HCT116 (cell line): ENCODE data around the gene SORCS2. TPM values are rescaled to one million over a fixed set of nuclear protein-coding genes. Genes with fewer than 3 reads are reported as not detected.

Source experiments
- ATAC-seq: fragments of 200-7000 bp; cut with Tn5 transposase; 2 replicates; pipeline ENCODE4 v1.9.1; 2020; ENCODE audit warnings: mild to moderate bottlenecking, moderate library complexity
- BruUV-seq: library from RNA; stranded (reverse); fragments of 400-500 nt; replicated peaks from 2 replicates; lab custom pipeline; 2021; lab: Mats Ljungman, UMichigan
- CTCF ChIA-PET: fragments of 300-600 bp; sonication (Branson Sonifier 250); formaldehyde crosslinking; loops from one replicate; lab custom pipeline; 2021; ENCODE audit warnings: antibody characterized with exemption; lab: Charles Lee
- POLR2A ChIA-PET: fragments of 300-600, 350-600 bp; sonication (Branson Sonifier 250); formaldehyde crosslinking; loops from one replicate; lab custom pipeline; 2021; ENCODE audit warnings: antibody characterized with exemption; lab: Charles Lee
- RAD21 ChIA-PET, 2 experiments: fragments of 300-600 bp; sonication (Branson Sonifier 250); formaldehyde crosslinking; loops; one replicate each; lab custom pipeline; 2023; ENCODE audit warnings: low total read pairs in 2 of 2; ENCODE audit not compliant: uncharacterized antibody in 2 of 2, unreplicated experiment in 2 of 2, low non-redundant PET in 1 of 2; lab: Charles Lee
- DNase-seq: peaks from one replicate; pipeline ENCODE4 v3.0.0-alpha.2; 2010; ENCODE audit warnings: low read depth, low spot score
- H2AFZ ChIP-seq: fragments of 200-600 bp; shearing (Covaris generic), sonication (generic); 2 replicates; pipeline ENCODE4 v1.6.1; 2017; ENCODE audit warnings: low read depth, mixed run types, mixed read lengths, antibody characterized with exemption, low read length; ENCODE audit not compliant: poor library complexity, severe bottlenecking
- H3K27ac ChIP-seq: 2 replicates; pipeline ENCODE4 v1.5.1; 2012; ENCODE audit warnings: low read depth, low read length
- H3K27me3 ChIP-seq: fragments of 200-600 bp; sonication (generic); 2 replicates; pipeline ENCODE4 v1.6.1; 2016; ENCODE audit warnings: mixed run types, low read length, mixed read lengths; ENCODE audit not compliant: insufficient read depth
- H3K36me3 ChIP-seq, 2 experiments: fragments of 200-500 bp in 1 of 2; fragments of 200-600 bp in 1 of 2; sonication (Bioruptor generic) in 1 of 2; sonication (generic) in 1 of 2; 2 replicates each; pipeline versions ENCODE4 v1.5.1 to v1.6.1; 2014 to 2016; ENCODE audit warnings: low read length in 2 of 2, inconsistent platforms in 1 of 2, mixed read lengths in 1 of 2, mixed run types in 1 of 2; ENCODE audit not compliant: insufficient read depth in 2 of 2, control insufficient read depth in 1 of 2
- H3K4me1 ChIP-seq, 2 experiments: fragments of 200-600 bp in 1 of 2; sonication (generic) in 1 of 2; 2 replicates each; pipeline versions ENCODE4 v1.5.1 to v1.6.1; 2012 to 2017; ENCODE audit warnings: low read length in 2 of 2, inconsistent platforms in 1 of 2, mild to moderate bottlenecking in 1 of 2, mixed read lengths in 1 of 2, mixed run types in 1 of 2, moderate library complexity in 1 of 2; ENCODE audit not compliant: insufficient read depth in 2 of 2, control insufficient read depth in 1 of 2
- H3K4me2 ChIP-seq: fragments of 200-600 bp; sonication (generic); 2 replicates; pipeline ENCODE4 v1.6.1; 2017; ENCODE audit warnings: mixed run types, low read length, mixed read lengths
- H3K4me3 ChIP-seq, 2 experiments: fragments of 200-600 bp in 1 of 2; sonication (generic) in 1 of 2; replicated peaks in 1 of 2; 2 replicates each; pipeline ENCODE4 v1.5.1; 2011 to 2016; ENCODE audit warnings: low read length in 2 of 2, control low read depth in 1 of 2, low read depth in 1 of 2, mild to moderate bottlenecking in 1 of 2, mixed read lengths in 1 of 2, mixed run types in 1 of 2
- H3K79me2 ChIP-seq: fragments of 200-600 bp; sonication (generic); 2 replicates; pipeline ENCODE4 v1.6.1; 2017; ENCODE audit warnings: mild to moderate bottlenecking, mixed run types, low read length, moderate library complexity, mixed read lengths; ENCODE audit not compliant: insufficient read depth
- H3K9ac ChIP-seq: fragments of 200-600 bp; sonication (generic); 2 replicates; pipeline ENCODE4 v1.6.1; 2016; ENCODE audit warnings: low read length, mixed read lengths
- H3K9me2 ChIP-seq: fragments of 200-600 bp; sonication (generic), shearing (Covaris generic); 2 replicates; pipeline ENCODE4 v1.6.1; 2017; ENCODE audit warnings: mixed run types, mild to moderate bottlenecking, moderate library complexity; ENCODE audit not compliant: insufficient read depth
- H3K9me3 ChIP-seq, 2 experiments: fragments of 200-500 bp in 1 of 2; fragments of 200-600 bp in 1 of 2; sonication (Bioruptor generic) in 1 of 2; sonication (generic) in 1 of 2; 2 replicates each; pipeline ENCODE4 v1.6.1; 2014 to 2017; ENCODE audit warnings: low read length in 2 of 2, mixed read lengths in 2 of 2, inconsistent platforms in 1 of 2, low read depth in 1 of 2, mild to moderate bottlenecking in 1 of 2, mixed run types in 1 of 2, moderate library complexity in 1 of 2; ENCODE audit not compliant: control insufficient read depth in 1 of 2, insufficient read depth in 1 of 2
- H4K20me1 ChIP-seq: fragments of 200-600 bp; sonication (generic), shearing (Covaris generic); 2 replicates; pipeline ENCODE4 v1.6.1; 2017; ENCODE audit warnings: mixed run types, mild to moderate bottlenecking, moderate library complexity; ENCODE audit not compliant: insufficient read depth
- CEBPB ChIP-seq: IDR thresholded peaks from 2 replicates; pipeline ENCODE4 v1.6.1; 2012; ENCODE audit warnings: low read depth
- EGR1 ChIP-seq: IDR thresholded peaks from 2 replicates; pipeline ENCODE4 v1.6.1; 2012; ENCODE audit warnings: low read depth
- ELF1 ChIP-seq: IDR thresholded peaks from 2 replicates; pipeline ENCODE4 v1.6.1; 2012; ENCODE audit warnings: low read depth, borderline replicate concordance
- FOSL1 ChIP-seq: IDR thresholded peaks from 2 replicates; pipeline ENCODE4 v1.6.1; 2012; ENCODE audit warnings: low read depth
- JUND ChIP-seq: IDR thresholded peaks from 2 replicates; pipeline ENCODE4 v1.6.1; 2012
- MAX ChIP-seq: IDR thresholded peaks from 2 replicates; pipeline ENCODE4 v1.6.1; 2012
- POLR2A ChIP-seq: IDR thresholded peaks from 2 replicates; pipeline ENCODE4 v1.7.0; 2011; ENCODE audit warnings: borderline replicate concordance; ENCODE audit not compliant: insufficient read depth, insufficient read length; ENCODE audit errors: extremely low read depth
- REST ChIP-seq: IDR thresholded peaks from 2 replicates; pipeline ENCODE4 v1.6.1; 2012; ENCODE audit warnings: low read depth
- SIN3A ChIP-seq: IDR thresholded peaks from 2 replicates; pipeline ENCODE4 v1.6.1; 2012; ENCODE audit warnings: low read depth
- TCF7L2 ChIP-seq: IDR thresholded peaks from 2 replicates; pipeline ENCODE4 v1.7.0; 2011; ENCODE audit warnings: borderline replicate concordance, inconsistent platforms; ENCODE audit not compliant: insufficient read depth, insufficient read length; ENCODE audit errors: extremely low read depth
- ZBTB33 ChIP-seq: IDR thresholded peaks from 2 replicates; pipeline ENCODE4 v1.6.1; 2011; ENCODE audit warnings: mild to moderate bottlenecking, low read length, moderate library complexity; ENCODE audit not compliant: insufficient replicate concordance; ENCODE audit errors: extremely low read depth
- ZNF274 ChIP-seq: fragments of 200-500 bp; sonication (Bioruptor generic); IDR thresholded peaks from 2 replicates; pipeline ENCODE4 v1.6.1; 2014; ENCODE audit warnings: mild to moderate bottlenecking, low read depth, low read length, inconsistent platforms
- intact Hi-C: fragments of 100-400 bp; cut with micrococcal nuclease; formaldehyde crosslinking; loops from 2 replicates; pipeline ENCODE4 v1.10.0; 2022
- total RNA-seq: library from RNA; stranded (reverse); gene quantifications from one replicate; pipeline ENCODE4 v1.2.1, GENCODE V29; 2021; ENCODE audit not compliant: unreplicated experiment

SORCS2 gene
- total RNA-seq, 1 experiment from 2014 or later: 0.37 TPM

GRCh38 chr4:7610841-7611240, 418.5 kb downstream of the SORCS2 start:
- no peak overlapping the region for H3K9ac ChIP-seq
- no peak overlapping the region for H2AFZ ChIP-seq
- TF ChIP-seq REST (no peak), ZNF274 (no peak), FOSL1 (no peak), MAX (no peak), EGR1 (no peak), SIN3A (no peak), TCF7L2 (no peak), ZBTB33 (no peak), POLR2A (no peak), ELF1 (no peak), CEBPB (no peak), JUND (no peak)
- BruUV-seq: no TSS peak
- H3K4me1 ChIP-seq: no peaks in the 10 kb centered on the region
- H3K27ac ChIP-seq: no peak overlapping the region
- CTCF ChIA-PET: no interaction called here
- H3K4me2 ChIP-seq: no peak overlapping the region
- H3K36me3 ChIP-seq: no peaks in the 10 kb centered on the region
- no peaks in the 10 kb centered on the region for H4K20me1 ChIP-seq
- H3K79me2 ChIP-seq: no peaks in the 10 kb centered on the region
- H3K27me3 ChIP-seq: peaks cover 32% of the 10 kb centered on the region; the same call in 1 of the 2 replicates
- H3K9me3 ChIP-seq: no peaks in the 10 kb centered on the region
- DNase-seq (no peak), ATAC-seq (no peak)
- POLR2A ChIA-PET: no interaction called here
- no peak overlapping the region for H3K4me3 ChIP-seq
- intact Hi-C loops: no loop called here
- RAD21 ChIA-PET: no interaction called here
- H3K9me2 ChIP-seq: no peaks in the 10 kb centered on the region
